Thyroid gland (tissue), 4 donors: ENCODE data around the gene MEF2B. TPM values are rescaled to one million over a fixed set of nuclear protein-coding genes. Genes with fewer than 3 reads are reported as not detected.

ENCODE experiments used
- DNase-seq, 2 donors: peaks; one replicate each; pipeline ENCODE4 v3.0.0-alpha.2; 2019
- H3K27ac ChIP-seq, 3 donors: fragments of 200-600 bp; sonication (generic); 1 replicate in 2 of 3; 2 replicates in 1 of 3; pipeline ENCODE4 v1.5.1; 2016 to 2019; ENCODE audit warnings: mild to moderate bottlenecking in 1 of 3, moderate library complexity in 1 of 3
- H3K27me3 ChIP-seq: fragments of 200-600 bp; sonication (generic); one replicate; pipeline ENCODE4 v1.5.1; 2019
- H3K36me3 ChIP-seq, 2 donors: fragments of 200-600 bp; sonication (generic); one replicate each; pipeline ENCODE4 v1.5.1; 2016 to 2019
- H3K4me1 ChIP-seq, 2 donors: fragments of 200-600 bp; sonication (generic); one replicate each; pipeline ENCODE4 v1.5.1; 2017 to 2019
- H3K4me3 ChIP-seq, 3 donors: fragments of 200-600 bp; sonication (generic); replicated peaks in 1 of 3; 1 replicate in 2 of 3; 2 replicates in 1 of 3; pipeline ENCODE4 v1.5.1; 2016; ENCODE audit warnings: mild to moderate bottlenecking in 1 of 3
- H3K9me3 ChIP-seq: fragments of 200-600 bp; sonication (generic); one replicate; pipeline ENCODE4 v1.5.1; 2017
- POLR2A ChIP-seq, 2 donors: fragments of 450-650 bp; IDR thresholded peaks; one replicate each; pipeline ENCODE4 v1.6.1; 2017; ENCODE audit warnings: antibody characterized with exemption in 2 of 2, mild to moderate bottlenecking in 2 of 2, moderate library complexity in 1 of 2
- WGBS, 2 donors: methylation state at CpG; one replicate each; pipeline ENCODE4 v1.1.5; 2017; 5-methylcytosine and 5-hydroxymethylcytosine counted together
- intact Hi-C: fragments of 100-400 bp; cut with DNase I; formaldehyde crosslinking; loops from one replicate; pipeline ENCODE4 v1.15.1; 2023
- total RNA-seq, 4 donors: library from RNA; depleted of rRNA; stranded (reverse); fragments of >200 nt; gene quantifications; one replicate each; pipeline ENCODE4 v1.2.3, GENCODE V29; 2016
- TF ChIP-seq, protein P1 (sequence below), 6 experiments: fragments of 200-600 bp in 3 of 6; fragments of 450-650 bp in 3 of 6; sonication (generic) in 3 of 6; IDR thresholded peaks; one replicate each; pipeline ENCODE4 v1.5.1; 2016 to 2019; ENCODE audit warnings: antibody characterized with exemption in 6 of 6, mild to moderate bottlenecking in 2 of 6, inconsistent platforms in 1 of 6, moderate library complexity in 1 of 6

Gene MEF2B
- total RNA-seq, 4 donors from 2014 or later = 0.67 to 1.5 TPM; not detected in 2

DNA sequence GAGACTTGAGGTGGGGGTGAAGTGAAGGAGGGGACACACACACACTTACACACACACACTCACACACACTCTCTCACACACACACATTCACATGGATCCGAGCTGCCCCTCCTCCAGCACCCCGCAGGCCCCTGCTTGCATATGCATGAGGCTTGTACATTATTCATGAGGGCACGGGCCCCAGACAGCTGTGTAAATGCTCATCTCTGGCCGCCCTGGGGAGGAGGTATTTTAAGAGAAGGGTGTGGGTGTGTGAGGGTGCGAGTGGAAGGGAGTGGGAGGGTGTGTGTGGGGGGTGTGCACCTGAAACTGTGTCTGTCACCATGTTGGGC lies 44.1 kb upstream of the MEF2B start:
- H3K36me3 ChIP-seq = no peaks in the 10 kb centered on the region
- peaks cover 5% of the 10 kb centered on the region for H3K27me3 ChIP-seq
- H3K4me3 ChIP-seq = no peak overlapping the region
- H3K27ac ChIP-seq = no peak overlapping the region
- intact Hi-C loops = no loop called here
- H3K4me1 ChIP-seq = no peaks in the 10 kb centered on the region
- no peaks in the 10 kb centered on the region for H3K9me3 ChIP-seq
- no peak for DNase-seq
- WGBS, 2 donors = 3 to 4% methylated on average over 5 of the region's 5 CpGs
- no peak for TF ChIP-seq POLR2A (IDR thresholded peaks at IDR 0.05)
- TF ChIP-seq, protein P1, sequence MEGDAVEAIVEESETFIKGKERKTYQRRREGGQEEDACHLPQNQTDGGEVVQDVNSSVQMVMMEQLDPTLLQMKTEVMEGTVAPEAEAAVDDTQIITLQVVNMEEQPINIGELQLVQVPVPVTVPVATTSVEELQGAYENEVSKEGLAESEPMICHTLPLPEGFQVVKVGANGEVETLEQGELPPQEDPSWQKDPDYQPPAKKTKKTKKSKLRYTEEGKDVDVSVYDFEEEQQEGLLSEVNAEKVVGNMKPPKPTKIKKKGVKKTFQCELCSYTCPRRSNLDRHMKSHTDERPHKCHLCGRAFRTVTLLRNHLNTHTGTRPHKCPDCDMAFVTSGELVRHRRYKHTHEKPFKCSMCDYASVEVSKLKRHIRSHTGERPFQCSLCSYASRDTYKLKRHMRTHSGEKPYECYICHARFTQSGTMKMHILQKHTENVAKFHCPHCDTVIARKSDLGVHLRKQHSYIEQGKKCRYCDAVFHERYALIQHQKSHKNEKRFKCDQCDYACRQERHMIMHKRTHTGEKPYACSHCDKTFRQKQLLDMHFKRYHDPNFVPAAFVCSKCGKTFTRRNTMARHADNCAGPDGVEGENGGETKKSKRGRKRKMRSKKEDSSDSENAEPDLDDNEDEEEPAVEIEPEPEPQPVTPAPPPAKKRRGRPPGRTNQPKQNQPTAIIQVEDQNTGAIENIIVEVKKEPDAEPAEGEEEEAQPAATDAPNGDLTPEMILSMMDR (IDR thresholded peaks at IDR 0.05) = no peak

DNA sequence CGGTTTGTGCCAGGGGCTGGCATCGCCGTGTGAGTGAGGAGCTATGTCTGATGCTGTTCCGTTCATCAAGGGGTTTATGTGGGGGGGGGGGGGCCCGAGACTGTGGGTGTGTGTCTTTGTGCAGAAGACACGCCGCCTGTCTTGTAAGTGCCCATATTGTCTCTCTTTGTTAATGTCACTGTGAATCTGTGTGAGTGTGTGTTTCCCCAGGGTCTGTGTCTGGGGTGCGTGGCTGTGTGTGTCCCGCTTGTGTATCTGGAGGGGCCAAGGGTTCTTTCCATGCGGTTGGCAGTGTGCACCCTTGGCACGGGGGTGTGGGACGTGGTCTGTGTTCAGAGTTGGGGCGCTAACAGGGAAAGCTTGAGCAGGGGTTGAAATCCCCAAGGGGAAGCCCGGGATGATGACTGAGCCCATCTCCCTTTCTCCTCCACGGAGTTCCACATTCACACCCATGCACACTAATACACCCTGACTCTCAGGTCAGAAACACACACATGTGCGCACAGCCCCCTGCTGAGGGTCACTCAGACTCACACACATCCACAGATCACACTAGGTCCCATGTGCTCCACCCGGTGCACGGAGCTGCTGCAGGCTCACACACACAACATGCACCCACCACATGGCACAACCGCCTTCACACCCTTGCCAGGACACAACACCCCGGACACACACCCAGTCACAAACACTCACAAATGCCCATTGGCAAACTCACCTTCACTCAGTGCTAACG lies 43.5 kb upstream of the MEF2B start:
- H3K4me3 ChIP-seq = no peak overlapping the region
- 42 to 45% methylated on average over 17 to 20 of the region's 21 CpGs for WGBS, 2 donors
- peaks cover 5% of the 10 kb centered on the region for H3K27me3 ChIP-seq

DNA sequence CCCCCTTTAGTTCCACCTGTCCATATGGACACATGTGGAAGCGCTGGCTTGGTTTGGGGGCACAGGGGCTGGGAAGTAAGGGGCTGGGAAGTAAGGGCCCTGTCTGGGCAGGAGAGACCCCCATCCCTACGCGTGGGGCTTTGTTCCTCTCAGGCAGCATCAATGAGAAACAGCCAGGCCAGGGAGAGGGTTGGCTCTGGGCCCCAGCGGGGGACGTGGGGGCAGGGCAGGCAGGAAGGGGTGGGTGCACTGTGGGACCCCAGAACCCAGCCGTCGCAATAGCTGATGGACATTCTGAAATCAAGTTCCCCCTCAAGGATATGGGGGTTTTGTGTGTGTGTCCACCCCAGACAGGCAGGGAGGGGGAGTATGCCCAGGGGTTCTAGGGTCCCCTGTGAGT lies 42.9 kb upstream of the MEF2B start:
- no peak for DNase-seq
- H3K4me1 ChIP-seq = no peaks in the 10 kb centered on the region
- no peaks in the 10 kb centered on the region for H3K36me3 ChIP-seq
- no peak overlapping the region for H3K27ac ChIP-seq
- H3K4me3 ChIP-seq = no peak overlapping the region
- H3K9me3 ChIP-seq = no peaks in the 10 kb centered on the region
- TF ChIP-seq POLR2A (IDR thresholded peaks at IDR 0.05) = no peak
- TF ChIP-seq, protein P1 (IDR thresholded peaks at IDR 0.05) = no peak
- 7 to 8% methylated on average over 4 to 6 of the region's 7 CpGs for WGBS, 2 donors
- intact Hi-C loops = no loop called here
- peaks cover 5% of the 10 kb centered on the region for H3K27me3 ChIP-seq

More for the DNA sequence above, 43.5 kb upstream of the MEF2B start:
- no peak for DNase-seq
- Histone ChIP-seq H3K36me3 (no peaks in the 10 kb centered on the region), H3K27ac (no peak overlapping the region), H3K9me3 (no peaks in the 10 kb centered on the region), H3K4me1 (no peaks in the 10 kb centered on the region)
- intact Hi-C loops = no loop called here
- TF ChIP-seq, protein P1 (IDR thresholded peaks at IDR 0.05) = no peak
- TF ChIP-seq POLR2A (IDR thresholded peaks at IDR 0.05) = no peak

DNA sequence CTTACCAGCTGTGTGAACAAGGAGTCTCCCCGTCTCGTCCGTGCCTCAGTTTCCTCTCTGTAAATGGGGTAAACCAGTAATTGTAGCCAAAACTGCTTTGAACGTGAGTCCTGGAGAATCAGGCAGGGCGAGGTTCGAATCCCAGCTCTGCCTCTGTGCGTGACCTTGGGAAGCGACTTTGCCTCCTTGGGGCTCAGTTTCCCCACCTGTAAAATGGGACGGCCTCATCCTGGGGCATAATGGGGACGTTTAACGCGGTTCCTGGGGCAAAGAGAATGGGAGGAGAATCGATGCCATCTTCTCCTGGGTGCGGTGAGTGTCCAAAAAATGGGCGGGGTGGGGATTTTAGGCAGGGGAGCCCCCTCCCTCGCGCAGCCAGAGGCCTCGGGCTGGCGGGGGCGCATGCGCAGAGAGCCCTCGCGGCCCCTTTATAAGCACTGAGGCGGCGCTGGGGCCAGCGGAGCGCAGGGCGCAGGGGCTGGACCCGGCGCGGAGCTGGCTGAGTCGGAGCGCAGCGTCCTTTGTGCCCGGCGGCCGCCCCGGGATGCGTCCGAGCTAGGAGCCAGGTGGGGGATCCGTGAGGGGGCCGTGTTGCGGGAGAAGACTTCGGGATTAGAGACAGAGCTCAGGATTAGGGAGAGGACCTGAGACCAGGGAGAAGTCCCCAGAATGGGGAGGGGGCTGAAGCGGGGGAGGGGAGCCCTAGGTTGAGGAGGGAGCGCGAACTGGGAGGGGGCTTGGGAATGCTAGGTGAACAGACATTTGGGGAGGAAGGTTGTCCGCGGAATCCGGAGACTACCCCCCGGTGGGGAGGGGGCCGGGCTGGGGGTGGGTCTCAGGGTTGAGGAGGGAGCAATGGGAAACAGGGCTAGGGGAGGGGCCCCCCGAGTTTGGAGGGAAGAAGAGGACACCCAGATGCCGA lies 41.7 kb upstream of the MEF2B start, which contains the start of gene NCAN:
Gene NCAN (plus strand): TSS at position 460 of the 922 bp plus-strand sequence. CDS start 4,996 bp downstream, outside the sequence.
- intact Hi-C loops = no loop called here
- no peak for DNase-seq
- Histone ChIP-seq H3K36me3 (no peaks in the 10 kb centered on the region), H3K27ac (no peak within 1 kb of the TSS), H3K4me3 (no peak within 1 kb of the TSS), H3K4me1 (no peaks in the 10 kb centered on the region), H3K27me3 (peaks cover 5% of the 10 kb centered on the region), H3K9me3 (no peaks in the 10 kb centered on the region)
- WGBS, 2 donors = 7 to 11% methylated on average over 49 to 54 of the region's 54 CpGs
- TF ChIP-seq, protein P1 (IDR thresholded peaks at IDR 0.05) = no peak
- TF ChIP-seq POLR2A (IDR thresholded peaks at IDR 0.05) = no peak

DNA sequence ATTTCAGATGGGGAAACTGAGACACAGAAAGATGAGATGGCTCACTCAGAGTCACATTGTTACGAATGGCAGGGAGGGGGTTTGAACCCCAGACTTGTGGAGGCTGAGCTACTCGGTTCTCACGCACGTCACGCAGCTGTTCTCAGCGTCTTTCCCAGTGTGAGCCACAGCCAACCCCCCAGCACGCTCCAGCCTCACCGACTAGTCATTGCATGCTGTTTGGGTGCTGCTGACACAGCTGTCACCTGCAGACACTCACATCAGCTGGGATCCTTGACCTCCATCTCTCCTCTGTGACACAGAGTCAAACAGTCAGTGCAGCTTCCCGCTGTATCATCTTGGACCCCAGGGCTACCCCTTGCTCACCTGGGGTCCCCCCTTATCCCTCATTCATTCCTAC lies 39.3 kb upstream of the MEF2B start:
- Histone ChIP-seq H3K9me3 (no peaks in the 10 kb centered on the region), H3K27me3 (peaks cover 5% of the 10 kb centered on the region), H3K36me3 (no peaks in the 10 kb centered on the region), H3K4me1 (peaks cover 0 to 9% of the 10 kb centered on the region in 2 donors), H3K27ac (no peak overlapping the region), H3K4me3 (no peak overlapping the region)
- WGBS, 2 donors = 42 to 43% methylated on average over 9 of the region's 9 CpGs
- intact Hi-C loops = no loop called here
- TF ChIP-seq, protein P1 (IDR thresholded peaks at IDR 0.05) = no peak
- TF ChIP-seq POLR2A (IDR thresholded peaks at IDR 0.05) = no peak
- no peak for DNase-seq
